Subcutaneous abdominal adipose tissue (tissue), 5 donors: ENCODE data around the gene BPGM.
"Not testable (repeated sequence)": the region's sequence is repeated elsewhere in the genome, so short reads cannot be mapped to it uniquely, and the experiment has no call there.

Experiments
- H3K27ac ChIP-seq: one replicate; pipeline ENCODE4 v1.7.0; 2013; ENCODE audit warnings: low read depth, mild to moderate bottlenecking, inconsistent platforms, low read length, moderate library complexity
- H3K27me3 ChIP-seq, 5 donors: one replicate each; pipeline ENCODE4 v1.7.0; 2013; ENCODE audit warnings: low read length in 5 of 5, inconsistent platforms in 1 of 5; ENCODE audit not compliant: control insufficient read depth in 5 of 5, insufficient read depth in 4 of 5
- H3K36me3 ChIP-seq, 5 donors: one replicate each; pipeline ENCODE4 v1.7.0; 2013; ENCODE audit warnings: low read length in 5 of 5; ENCODE audit not compliant: control insufficient read depth in 5 of 5, insufficient read depth in 5 of 5
- H3K4me1 ChIP-seq, 5 donors: one replicate each; pipeline ENCODE4 v1.7.0; 2013; ENCODE audit warnings: low read length in 5 of 5, mild to moderate bottlenecking in 3 of 5, moderate library complexity in 1 of 5; ENCODE audit not compliant: control insufficient read depth in 5 of 5, insufficient read depth in 5 of 5
- H3K4me3 ChIP-seq, 5 donors: one replicate each; pipeline ENCODE4 v1.7.0; 2013; ENCODE audit warnings: low read length in 5 of 5, low read depth in 1 of 5
- H3K9ac ChIP-seq, 5 donors: one replicate each; pipeline ENCODE4 v1.7.0; 2013; ENCODE audit warnings: low read length in 5 of 5, mild to moderate bottlenecking in 4 of 5, moderate library complexity in 3 of 5
- H3K9me3 ChIP-seq, 5 donors: one replicate each; pipeline ENCODE4 v1.7.0; 2013; ENCODE audit warnings: low read length in 5 of 5; ENCODE audit not compliant: control insufficient read depth in 5 of 5
- donor health status: healthy.
- donor health status: healthy.
- donor health status: healthy.
- donor health status: healthy.
- donor health status: healthy.

Gene BPGM

GRCh38 chr7:134641981-134642380, 4.7 kb upstream of the BPGM start:
- H3K9ac ChIP-seq, H3K4me3 ChIP-seq, H3K27me3 ChIP-seq, H3K36me3 ChIP-seq, H3K9me3 ChIP-seq, H3K27ac ChIP-seq: not testable (repeated sequence)
- H3K4me1 ChIP-seq = peaks cover 0 to 17% (median 14%) of the 10 kb centered on the region in 5 donors

DNA sequence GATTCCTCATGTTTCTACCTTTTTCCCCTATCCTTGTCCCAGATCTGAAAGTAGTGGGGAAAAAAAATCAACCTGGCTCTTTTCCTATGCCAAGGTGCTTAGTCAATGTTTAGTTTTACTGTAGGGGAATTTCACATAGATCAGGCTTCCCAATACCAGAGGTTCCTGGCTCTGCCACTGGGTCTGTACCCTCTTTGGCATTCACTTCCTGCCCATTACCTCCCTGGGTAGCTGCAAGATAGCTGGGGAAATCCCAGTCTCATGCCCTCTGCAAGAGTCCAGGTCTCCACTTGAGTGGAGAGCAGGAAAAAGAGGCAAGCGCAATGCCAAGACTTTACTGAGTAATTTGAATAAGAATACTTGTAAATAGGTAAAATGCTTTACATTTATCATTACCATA, 3.5 kb upstream of the BPGM start:
- no peaks in the 10 kb centered on the region for H3K9me3 ChIP-seq
- no peak overlapping the region for H3K9ac ChIP-seq
- H3K27ac ChIP-seq = no peak overlapping the region
- no peaks in the 10 kb centered on the region for H3K27me3 ChIP-seq
- no peak overlapping the region for H3K4me3 ChIP-seq
- H3K4me1 ChIP-seq = peaks cover 0 to 25% (median 21%) of the 10 kb centered on the region in 5 donors
- H3K36me3 ChIP-seq = no peaks in the 10 kb centered on the region

DNA sequence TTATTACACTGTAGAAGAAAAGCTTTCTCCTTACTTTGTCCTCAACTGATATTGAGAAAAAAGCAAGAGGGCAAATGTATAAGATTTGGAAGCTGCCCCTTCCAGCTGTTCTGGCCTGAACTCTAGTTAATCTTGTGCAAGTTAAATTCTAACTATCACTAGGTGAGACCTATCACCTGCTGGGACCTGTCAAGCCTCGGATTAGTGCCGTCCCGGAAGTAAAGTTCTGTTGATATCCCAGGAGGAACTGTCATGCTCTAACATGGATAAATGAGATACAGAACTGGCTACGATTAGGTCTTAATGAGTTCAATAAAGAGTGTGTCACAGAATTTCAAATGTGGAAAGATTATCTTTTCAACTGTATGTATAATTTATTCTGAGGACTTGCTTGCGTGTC, 1.2 kb upstream of the BPGM start:
- Histone ChIP-seq H3K36me3 (no peaks in the 10 kb centered on the region), H3K4me1 (peaks cover 0 to 25% (median 21%) of the 10 kb centered on the region in 5 donors), H3K27ac (no peak overlapping the region), H3K9ac (peak overlapping the region; percentile 69 to 97 (median 79)), H3K27me3 (no peaks in the 10 kb centered on the region), H3K4me3 (peak overlapping the region; percentile 83 to 99 (median 87)), H3K9me3 (no peaks in the 10 kb centered on the region)

- Histone ChIP-seq H3K27ac (peak overlapping the region; percentile 85), H3K4me3 (peak overlapping the region; percentile 83 to 99 (median 87)), H3K9me3 (no peaks in the 10 kb centered on the region), H3K27me3 (no peaks in the 10 kb centered on the region), H3K9ac (peak overlapping the region; percentile 69 to 97 (median 79)), H3K36me3 (no peaks in the 10 kb centered on the region), H3K4me1 (peaks cover 0 to 25% (median 21%) of the 10 kb centered on the region in 5 donors)
Observed at GRCh38 chr7:134645935-134646334, 718 bp upstream of the BPGM start.

DNA sequence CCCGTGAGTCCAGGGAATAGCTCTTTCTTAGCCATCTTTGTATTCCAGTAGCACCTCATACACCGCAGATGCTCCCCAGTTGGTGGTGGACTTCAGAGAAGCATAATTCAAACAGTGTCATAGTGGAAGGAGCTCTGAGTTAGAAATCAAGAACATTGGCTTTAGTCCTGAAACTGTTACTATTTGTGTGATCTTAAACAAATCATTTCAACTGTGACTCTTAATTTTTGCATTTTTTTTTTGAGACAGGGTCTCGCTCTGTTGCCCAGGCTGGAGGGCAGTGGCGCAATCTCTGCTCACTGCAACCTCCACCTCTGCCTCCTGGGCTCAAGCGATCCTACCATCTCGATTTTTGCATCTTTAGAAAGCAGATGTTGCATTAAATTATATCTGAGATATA, 1.8 kb downstream of the BPGM start:
- H3K9ac ChIP-seq = no peak overlapping the region
- no peak overlapping the region for H3K4me3 ChIP-seq
- no peaks in the 10 kb centered on the region for H3K27me3 ChIP-seq
- no peaks in the 10 kb centered on the region for H3K36me3 ChIP-seq
- peaks cover 0 to 25% (median 21%) of the 10 kb centered on the region in 5 donors for H3K4me1 ChIP-seq
- no peak overlapping the region for H3K27ac ChIP-seq
- no peaks in the 10 kb centered on the region for H3K9me3 ChIP-seq

- H3K27ac ChIP-seq = no peak overlapping the region
- no peak overlapping the region for H3K4me3 ChIP-seq
- no peaks in the 10 kb centered on the region for H3K27me3 ChIP-seq
- no peak overlapping the region for H3K9ac ChIP-seq
- no peaks in the 10 kb centered on the region for H3K36me3 ChIP-seq
- H3K9me3 ChIP-seq = no peaks in the 10 kb centered on the region
- H3K4me1 ChIP-seq = peaks cover 0 to 25% (median 21%) of the 10 kb centered on the region in 5 donors
Observed at GRCh38 chr7:134649226-134649775, 2.6 kb downstream of the BPGM start.

- Histone ChIP-seq H3K27me3 (no peaks in the 10 kb centered on the region), H3K9me3 (no peaks in the 10 kb centered on the region), H3K27ac (no peak overlapping the region), H3K4me1 (peaks cover 0 to 9% (median 7%) of the 10 kb centered on the region in 5 donors), H3K36me3 (no peaks in the 10 kb centered on the region), H3K9ac (no peak overlapping the region), H3K4me3 (no peak overlapping the region)
Observed at GRCh38 chr7:134651991-134652390, 5.3 kb downstream of the BPGM start.

DNA sequence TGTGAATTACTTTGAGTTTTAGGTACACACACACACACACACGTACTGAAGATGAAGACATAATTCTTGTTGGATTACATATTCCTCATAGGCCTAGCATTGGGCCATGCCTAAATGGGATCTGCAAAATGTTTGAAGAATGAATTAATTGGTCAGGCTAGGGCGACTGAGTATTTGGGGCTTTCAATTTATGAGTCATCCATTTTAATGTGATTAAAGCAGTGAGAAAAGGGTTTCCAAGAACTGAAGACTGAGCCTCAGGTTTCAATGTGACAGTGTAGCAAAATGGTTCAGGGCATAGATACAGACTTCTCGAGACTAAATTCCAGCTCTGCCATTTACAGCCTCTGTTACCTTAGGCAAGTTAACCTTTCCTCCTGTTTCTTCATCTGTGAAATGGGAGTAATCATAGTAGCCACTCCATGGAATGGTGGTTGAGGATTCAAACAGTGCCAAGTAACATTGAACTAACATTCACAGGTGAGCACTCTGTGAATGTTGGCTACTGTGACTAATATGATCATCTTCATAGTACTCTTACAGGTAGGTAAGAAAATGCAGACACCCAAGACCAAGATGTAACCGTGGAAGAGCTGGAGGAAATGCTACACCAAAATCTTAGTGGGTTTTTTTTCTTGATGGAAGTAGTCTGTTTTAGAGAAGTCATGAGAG, 7.6 kb downstream of the BPGM start:
- no peak overlapping the region for H3K27ac ChIP-seq
- H3K4me1 ChIP-seq = no peaks in the 10 kb centered on the region
- H3K4me3 ChIP-seq = no peak overlapping the region
- H3K27me3 ChIP-seq = no peaks in the 10 kb centered on the region
- H3K9ac ChIP-seq = no peak overlapping the region
- peaks cover 0 to 4% (median 4%) of the 10 kb centered on the region in 5 donors for H3K36me3 ChIP-seq
- no peaks in the 10 kb centered on the region for H3K9me3 ChIP-seq

DNA sequence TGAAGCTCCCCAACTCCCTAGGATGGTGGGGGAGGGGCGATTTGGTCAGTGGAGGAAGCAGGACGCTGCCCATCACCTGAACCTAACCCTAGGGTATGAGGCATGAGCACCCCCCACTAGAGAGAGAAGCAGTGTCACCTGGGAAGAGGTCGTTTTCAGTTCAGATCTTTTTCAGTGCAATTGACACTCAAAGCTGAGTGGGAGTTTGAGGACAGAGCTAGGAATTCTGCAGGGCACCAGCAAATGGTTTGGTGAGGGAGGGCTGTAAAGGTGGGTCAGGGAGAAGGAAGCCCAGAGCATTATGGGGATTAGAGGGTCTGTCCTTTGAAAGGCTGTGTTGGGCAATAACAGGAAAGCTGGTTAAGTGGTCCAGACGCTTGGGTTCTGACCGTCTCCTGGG, 10.9 kb downstream of the BPGM start:
- peaks cover 7 to 26% (median 13%) of the 10 kb centered on the region in 5 donors for H3K36me3 ChIP-seq
- H3K4me1 ChIP-seq = no peaks in the 10 kb centered on the region
- H3K9ac ChIP-seq = no peak overlapping the region
- H3K4me3 ChIP-seq = no peak overlapping the region
- no peaks in the 10 kb centered on the region for H3K27me3 ChIP-seq
- no peak overlapping the region for H3K27ac ChIP-seq
- H3K9me3 ChIP-seq = no peaks in the 10 kb centered on the region

GRCh38 chr7:134660242-134660785, 13.7 kb downstream of the BPGM start:
- H3K4me1 ChIP-seq = no peaks in the 10 kb centered on the region
- peaks cover 7 to 29% (median 17%) of the 10 kb centered on the region in 5 donors for H3K36me3 ChIP-seq
- no peaks in the 10 kb centered on the region for H3K27me3 ChIP-seq
- H3K4me3 ChIP-seq = no peak overlapping the region
- H3K27ac ChIP-seq = no peak overlapping the region
- H3K9ac ChIP-seq = no peak overlapping the region
- no peaks in the 10 kb centered on the region for H3K9me3 ChIP-seq
